ENCODE results near the gene SASH3. TPM values are rescaled to one million over a fixed set of nuclear protein-coding genes. Genes with fewer than 3 reads are reported as not detected.

SASH3 gene
- total and polyA plus RNA-seq, 4 donors, result 12.0 to 90.1 (median 32.6) TPM

- DNase-seq, result no peak
Observed at GRCh38 chrX:129791961-129792570, 12.3 kb downstream of the SASH3 start.

GRCh38 chrX:129792586-129793291 is 13.0 kb downstream of the SASH3 start:
- WGBS, 2 donors, result 91 to 97% methylated on average over 16 to 18 of the region's 18 CpGs
- DNase-seq (no peak), ATAC-seq (ENCODE audit: insufficient read depth, low FRiP score) (no peak)
- Histone ChIP-seq H3K4me3 (no peak overlapping the region), H3K27ac (ENCODE audit: low read depth in 1 of 2, low read length in 1 of 2) (no peak overlapping the region), H3K27me3 (ENCODE audit: control insufficient read depth in 3 of 3, insufficient read depth in 3 of 3, low read length in 2 of 3) (no peaks in the 10 kb centered on the region), H3K4me1 (ENCODE audit: control insufficient read depth in 5 of 5, insufficient read depth in 5 of 5, low read length in 5 of 5) (no peaks in the 10 kb centered on the region), H3K9ac (ENCODE audit: insufficient read depth in 1 of 2, low read length in 2 of 2) (no peak overlapping the region), H3K36me3 (ENCODE audit: control insufficient read depth in 4 of 4, insufficient read depth in 4 of 4, low read length in 4 of 4) (no peaks in the 10 kb centered on the region), H3K9me3 (ENCODE audit: control insufficient read depth in 4 of 4, insufficient read depth in 3 of 4, low read length in 3 of 4) (no peaks in the 10 kb centered on the region)
- TF ChIP-seq CTCF (IDR thresholded peaks at IDR 0.05; ENCODE audit: control extremely low read depth, extremely low read depth), result no peak

More at GRCh38 chrX:129791961-129792570, 12.3 kb downstream of the SASH3 start:
- peaks cover 0 to 2% (median 0%) of the 10 kb centered on the region in 4 donors for H3K9me3 ChIP-seq (ENCODE audit: control insufficient read depth in 4 of 4, insufficient read depth in 3 of 4, low read length in 3 of 4)
- H3K36me3 ChIP-seq (ENCODE audit: control insufficient read depth in 4 of 4, insufficient read depth in 4 of 4, low read length in 4 of 4), result no peaks in the 10 kb centered on the region
- no peak overlapping the region for H3K27ac ChIP-seq (ENCODE audit: low read depth in 1 of 2, low read length in 1 of 2)
- no peak for TF ChIP-seq CTCF (IDR thresholded peaks at IDR 0.05; ENCODE audit: control extremely low read depth, extremely low read depth)
- no peak overlapping the region for H3K9ac ChIP-seq (ENCODE audit: insufficient read depth in 1 of 2, low read length in 2 of 2)
- no peaks in the 10 kb centered on the region for H3K4me1 ChIP-seq (ENCODE audit: control insufficient read depth in 5 of 5, insufficient read depth in 5 of 5, low read length in 5 of 5)
- no peaks in the 10 kb centered on the region for H3K27me3 ChIP-seq (ENCODE audit: control insufficient read depth in 3 of 3, insufficient read depth in 3 of 3, low read length in 2 of 3)
- no peak overlapping the region for H3K4me3 ChIP-seq
- no peak for ATAC-seq (ENCODE audit: insufficient read depth, low FRiP score)
- WGBS, 2 donors, result 82 to 97% methylated on average over 10 to 11 of the region's 11 CpGs

- WGBS, 2 donors, result 81 to 92% methylated on average over 17 to 20 of the region's 20 CpGs
- H3K4me1 ChIP-seq (ENCODE audit: control insufficient read depth in 5 of 5, insufficient read depth in 5 of 5, low read length in 5 of 5), result no peaks in the 10 kb centered on the region
- no peak for TF ChIP-seq CTCF (IDR thresholded peaks at IDR 0.05; ENCODE audit: control extremely low read depth, extremely low read depth)
- no peak overlapping the region for H3K9ac ChIP-seq (ENCODE audit: insufficient read depth in 1 of 2, low read length in 2 of 2)
- no peak for DNase-seq
- H3K9me3 ChIP-seq (ENCODE audit: control insufficient read depth in 4 of 4, insufficient read depth in 3 of 4, low read length in 3 of 4), result peaks cover 0 to 2% (median 0%) of the 10 kb centered on the region in 4 donors
- no peak for ATAC-seq (ENCODE audit: insufficient read depth, low FRiP score)
- no peaks in the 10 kb centered on the region for H3K27me3 ChIP-seq (ENCODE audit: control insufficient read depth in 3 of 3, insufficient read depth in 3 of 3, low read length in 2 of 3)
- no peak overlapping the region for H3K27ac ChIP-seq (ENCODE audit: low read depth in 1 of 2, low read length in 1 of 2)
- H3K4me3 ChIP-seq, result no peak overlapping the region
- no peaks in the 10 kb centered on the region for H3K36me3 ChIP-seq (ENCODE audit: control insufficient read depth in 4 of 4, insufficient read depth in 4 of 4, low read length in 4 of 4)
Observed at GRCh38 chrX:129793604-129794191, 13.9 kb downstream of the SASH3 start.
